Esophagus squamous epithelium (tissue), 5 donors: ENCODE results near the gene NR6A1. TPM values are rescaled to one million over a fixed set of nuclear protein-coding genes. Genes with fewer than 3 reads are reported as not detected.
"Not testable (repeated sequence)": the region's sequence is repeated elsewhere in the genome, so short reads cannot be mapped to it uniquely, and the experiment has no call there.

Experiments used
- DNase-seq: peaks from one replicate; lab custom pipeline; 2025; lab: John Stamatoyannopoulos, UW
- H3K27ac ChIP-seq, 4 donors: fragments of 200-600 bp; sonication (generic); one replicate each; pipeline ENCODE4 v1.5.1; 2016 to 2019; ENCODE audit warnings: mild to moderate bottlenecking in 1 of 4
- H3K27me3 ChIP-seq, 4 donors: fragments of 200-600 bp; sonication (generic); 1 replicate in 3 of 4; 2 replicates in 1 of 4; pipeline versions ENCODE4 v1.5.1 to v1.6.0; 2017 to 2021; ENCODE audit warnings: antibody characterized with exemption in 1 of 4
- H3K36me3 ChIP-seq, 3 donors: fragments of 200-600 bp; sonication (generic); one replicate each; pipeline ENCODE4 v1.5.1; 2016 to 2019
- H3K4me1 ChIP-seq, 3 donors: fragments of 200-600 bp; sonication (generic); one replicate each; pipeline ENCODE4 v1.5.1; 2017 to 2019
- H3K4me3 ChIP-seq, 4 donors: fragments of 200-600 bp; sonication (generic); 1 replicate in 3 of 4; 2 replicates in 1 of 4; pipeline ENCODE4 v1.5.1; 2016 to 2019; ENCODE audit warnings: mild to moderate bottlenecking in 2 of 4, moderate library complexity in 1 of 4
- H3K9me3 ChIP-seq, 3 donors: fragments of 200-600 bp; sonication (generic); one replicate each; pipeline ENCODE4 v1.5.1; 2016 to 2019
- CTCF ChIP-seq, 6 experiments: fragments of 450-650 bp in 4 of 6; fragments of 200-600 bp in 2 of 6; sonication (generic) in 2 of 6; IDR thresholded peaks; one replicate each; pipeline ENCODE4 v1.5.1; 2016 to 2019; ENCODE audit warnings: antibody characterized with exemption in 6 of 6, mild to moderate bottlenecking in 4 of 6, moderate library complexity in 4 of 6
- POLR2A ChIP-seq, 4 donors: fragments of 450-650 bp; IDR thresholded peaks; one replicate each; pipeline ENCODE4 v1.6.1; 2017; ENCODE audit warnings: antibody characterized with exemption in 4 of 4, mild to moderate bottlenecking in 4 of 4, moderate library complexity in 3 of 4
- WGBS, 2 donors: methylation state at CpG; one replicate each; pipeline ENCODE4 v1.1.5; 2018; 5-methylcytosine and 5-hydroxymethylcytosine counted together
- intact Hi-C: fragments of 100-400 bp; cut with DNase I; formaldehyde crosslinking; loops from one replicate; pipeline ENCODE4 v1.15.0; 2022
- total RNA-seq, 4 donors: library from RNA; depleted of rRNA; stranded (reverse); fragments of >200 nt; gene quantifications; one replicate each; pipeline ENCODE4 v1.1.0, GENCODE V29; 2016
- donor health status: DM: yes; HTN: yes; CAD: no.

The NR6A1 gene
- total RNA-seq, 4 donors from 2014 or later = 1.9 to 4.0 (median 2.7) TPM

GRCh38 chr9:124741662-124742061 lies 29.4 kb downstream of the NR6A1 start:
- no peak for DNase-seq
- Histone ChIP-seq H3K27ac (no peak overlapping the region), H3K4me1 (peaks cover 0 to 11% (median 0%) of the 10 kb centered on the region in 3 donors), H3K4me3 (no peak overlapping the region), H3K36me3 (no peaks in the 10 kb centered on the region), H3K27me3 (no peaks in the 10 kb centered on the region), H3K9me3 (no peaks in the 10 kb centered on the region)
- intact Hi-C loops = no loop called here
- no peak for TF ChIP-seq POLR2A (IDR thresholded peaks at IDR 0.05)
- no peak for TF ChIP-seq CTCF (IDR thresholded peaks at IDR 0.05)
- 75 to 78% methylated on average over 4 of the region's 4 CpGs for WGBS, 2 donors

- no peaks in the 10 kb centered on the region for H3K9me3 ChIP-seq
- WGBS, 2 donors = 91 to 95% methylated on average over 4 of the region's 4 CpGs
- TF ChIP-seq POLR2A (IDR thresholded peaks at IDR 0.05) = no peak
- TF ChIP-seq CTCF (IDR thresholded peaks at IDR 0.05) = no peak
- H3K36me3 ChIP-seq = no peaks in the 10 kb centered on the region
- intact Hi-C loops = no loop called here
- H3K27me3 ChIP-seq = no peaks in the 10 kb centered on the region
- peaks cover 0 to 6% (median 0%) of the 10 kb centered on the region in 3 donors for H3K4me1 ChIP-seq
- DNase-seq = no peak
- H3K27ac ChIP-seq = no peak overlapping the region
- H3K4me3 ChIP-seq = no peak overlapping the region
These were observed 30.0 kb downstream of the NR6A1 start for GRCh38 chr9:124741149-124741548.

- intact Hi-C loops = no loop called here
- TF ChIP-seq POLR2A (IDR thresholded peaks at IDR 0.05) = no peak
- TF ChIP-seq CTCF (IDR thresholded peaks at IDR 0.05) = no peak
- H3K9me3 ChIP-seq = no peaks in the 10 kb centered on the region
- DNase-seq = no peak
- peaks cover 5 to 20% (median 6%) of the 10 kb centered on the region in 3 donors for H3K4me1 ChIP-seq
- H3K27me3 ChIP-seq = no peaks in the 10 kb centered on the region
- no peak overlapping the region for H3K27ac ChIP-seq
- H3K36me3 ChIP-seq = no peaks in the 10 kb centered on the region
- 81 to 82% methylated on average over 2 of the region's 2 CpGs for WGBS, 2 donors
- no peak overlapping the region for H3K4me3 ChIP-seq
These were observed 31.8 kb downstream of the NR6A1 start for GRCh38 chr9:124739360-124739759.

- intact Hi-C loops, H3K27me3 ChIP-seq, H3K36me3 ChIP-seq, H3K9me3 ChIP-seq, H3K4me3 ChIP-seq, DNase-seq, H3K27ac ChIP-seq: not testable (repeated sequence)
- H3K4me1 ChIP-seq = peaks cover 6 to 24% (median 11%) of the 10 kb centered on the region in 3 donors
- WGBS, 2 donors = 86 to 100% methylated on average over 5 to 7 of the region's 7 CpGs
These were observed 33.0 kb downstream of the NR6A1 start for GRCh38 chr9:124738075-124738474.

- intact Hi-C loops = no loop called here
- Histone ChIP-seq H3K4me3 (no peak overlapping the region), H3K27me3 (no peaks in the 10 kb centered on the region), H3K4me1 (peaks cover 6 to 24% (median 11%) of the 10 kb centered on the region in 3 donors), H3K9me3 (no peaks in the 10 kb centered on the region), H3K36me3 (no peaks in the 10 kb centered on the region), H3K27ac (peak overlapping the region; percentile 23 to 76 (median 50))
- TF ChIP-seq POLR2A (IDR thresholded peaks at IDR 0.05) (no peak), CTCF (IDR thresholded peaks at IDR 0.05) (no peak)
- no peak for DNase-seq
These were observed 36.0 kb downstream of the NR6A1 start for GRCh38 chr9:124735121-124735520.

- H3K4me1 ChIP-seq = peaks cover 6 to 24% (median 11%) of the 10 kb centered on the region in 3 donors
- 76 to 80% methylated on average over 4 to 7 of the region's 7 CpGs for WGBS, 2 donors
- H3K9me3 ChIP-seq, H3K4me3 ChIP-seq, DNase-seq, intact Hi-C loops, H3K27me3 ChIP-seq, H3K36me3 ChIP-seq: not testable (repeated sequence)
- H3K27ac ChIP-seq = peak overlapping the region; percentile 23 to 76 (median 63)
These were observed 36.4 kb downstream of the NR6A1 start for GRCh38 chr9:124734741-124735083.
